COLO668 (cell line): Measurements from ENCODE around the gene CPA4.

Source experiments
- DNase-seq: peaks from one replicate; lab custom pipeline; 2025; ENCODE audit not compliant: unreplicated experiment; lab: John Stamatoyannopoulos, UW

Gene CPA4

DNA sequence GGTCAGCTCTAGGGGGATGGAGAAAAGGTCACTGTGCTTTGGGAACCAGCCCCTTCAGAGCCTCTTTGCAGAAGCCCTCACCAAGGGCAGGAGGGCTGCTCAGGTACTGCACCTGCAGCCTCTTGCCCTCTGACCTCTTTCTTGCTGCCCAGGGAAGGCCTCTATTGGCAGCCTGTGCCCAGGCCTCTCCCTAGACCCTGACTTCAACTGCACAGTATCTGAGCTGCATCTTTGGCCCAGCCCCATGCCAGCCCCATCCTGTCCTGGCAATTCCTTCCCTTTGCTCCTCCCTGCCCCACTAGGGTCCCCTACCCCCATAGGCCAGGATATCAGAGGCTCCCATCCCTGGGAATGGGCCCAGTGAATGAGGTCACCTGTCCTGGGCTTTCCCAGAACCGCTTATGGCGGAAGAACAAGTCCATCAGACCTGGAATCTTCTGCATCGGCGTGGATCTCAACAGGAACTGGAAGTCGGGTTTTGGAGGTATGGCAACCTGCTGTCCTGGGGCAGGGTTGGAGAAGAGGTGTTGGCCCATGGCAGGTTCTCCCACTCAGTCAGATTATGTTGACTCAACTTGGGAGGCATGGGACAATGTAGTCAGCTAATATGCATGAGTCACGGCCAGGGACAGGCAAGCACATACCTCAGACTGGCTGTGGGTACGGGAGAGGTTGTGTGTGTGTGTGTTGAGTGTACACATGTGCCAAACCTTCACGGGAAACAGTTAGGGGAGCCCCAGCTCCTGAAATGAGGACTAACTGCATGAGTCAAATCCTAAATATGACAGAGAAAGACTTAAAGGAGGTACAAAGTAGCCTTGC is 70.3 kb downstream of the CPA4 start:
- peak; percentile 15 for DNase-seq

DNA sequence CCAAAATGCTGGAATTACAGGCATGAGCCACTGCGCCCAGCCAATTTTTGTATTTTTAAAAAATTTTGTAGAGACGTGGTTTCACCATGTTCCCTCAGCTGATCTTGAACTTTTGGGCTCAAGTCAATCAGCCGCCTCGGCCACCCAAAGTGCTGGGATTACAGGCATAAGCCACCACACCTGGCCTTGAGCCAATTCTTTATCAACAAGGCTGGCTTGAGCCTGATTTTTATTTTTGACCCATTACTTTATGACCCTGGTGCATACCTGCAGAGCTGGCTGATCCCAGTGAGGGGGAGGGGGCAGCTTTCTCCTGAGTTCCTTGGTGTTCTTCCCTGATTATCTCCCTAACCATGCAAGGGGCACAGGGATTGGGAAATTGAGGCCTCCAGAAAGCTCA is 71.5 kb downstream of the CPA4 start:
- DNase-seq: peak; percentile 14

DNA sequence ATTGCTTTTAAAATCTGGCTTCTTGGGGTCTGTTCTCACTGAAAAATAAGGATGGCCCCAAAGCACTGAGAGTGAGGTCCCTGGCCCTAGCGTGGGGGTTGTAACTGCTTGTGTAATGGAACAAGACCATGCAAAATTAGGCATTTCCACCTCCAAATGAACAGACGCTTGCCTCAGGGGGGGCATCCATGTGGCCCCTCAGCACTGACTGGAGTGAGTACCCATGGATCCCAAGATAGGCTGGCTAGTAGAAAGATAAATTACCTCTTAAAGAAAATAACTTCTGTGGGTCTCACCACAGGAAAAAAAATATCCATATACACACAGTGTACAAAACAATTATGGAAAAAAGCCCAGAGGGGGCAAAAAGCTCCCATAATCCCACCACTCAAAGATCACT is 72.1 kb downstream of the CPA4 start:
- DNase-seq: no peak

DNA sequence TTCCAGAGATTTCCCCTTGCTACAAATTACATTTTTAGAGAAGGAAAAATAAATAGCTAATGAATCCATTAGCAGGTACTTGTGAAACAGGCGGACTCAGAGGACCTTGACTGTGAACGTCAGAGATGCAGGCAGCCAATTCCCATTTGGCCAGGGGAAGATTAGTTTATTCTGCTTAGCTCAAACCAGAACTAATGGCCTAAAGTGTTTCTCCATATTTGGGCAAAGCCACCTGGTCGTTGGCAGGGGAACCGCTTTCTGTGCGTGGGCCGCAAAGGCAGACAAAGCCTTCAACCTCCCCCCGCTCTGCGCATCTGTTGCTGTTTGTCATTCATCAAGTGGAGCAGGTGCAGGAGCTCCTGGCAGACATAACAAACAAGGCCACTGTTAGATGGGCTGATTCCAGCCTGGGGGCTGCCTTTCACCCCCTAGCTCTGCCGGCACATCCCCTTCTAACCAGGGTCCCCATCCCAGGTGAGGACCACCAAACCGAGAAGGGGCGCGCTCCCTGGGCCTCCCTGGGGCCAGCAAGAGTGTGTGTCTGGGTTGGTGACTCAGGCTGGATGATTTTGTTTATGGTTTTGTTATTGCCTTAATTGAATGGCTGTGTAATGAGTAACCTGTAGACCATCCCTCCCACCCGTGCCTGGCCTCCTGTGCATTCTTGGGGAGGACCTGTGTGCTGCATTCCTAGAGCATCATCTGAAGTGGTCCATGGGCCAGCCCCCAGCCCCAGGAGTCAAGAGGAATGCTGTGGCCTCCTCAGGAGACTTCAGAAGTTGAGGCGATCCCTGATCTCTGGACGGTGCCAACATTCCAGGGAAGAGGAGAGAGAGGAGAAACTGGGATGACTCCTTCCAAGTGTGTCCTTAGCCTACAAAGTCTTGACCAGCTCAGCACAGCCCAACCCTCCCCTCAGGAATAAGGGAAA is 72.8 kb downstream of the CPA4 start:
- DNase-seq: peak; percentile 95

DNA sequence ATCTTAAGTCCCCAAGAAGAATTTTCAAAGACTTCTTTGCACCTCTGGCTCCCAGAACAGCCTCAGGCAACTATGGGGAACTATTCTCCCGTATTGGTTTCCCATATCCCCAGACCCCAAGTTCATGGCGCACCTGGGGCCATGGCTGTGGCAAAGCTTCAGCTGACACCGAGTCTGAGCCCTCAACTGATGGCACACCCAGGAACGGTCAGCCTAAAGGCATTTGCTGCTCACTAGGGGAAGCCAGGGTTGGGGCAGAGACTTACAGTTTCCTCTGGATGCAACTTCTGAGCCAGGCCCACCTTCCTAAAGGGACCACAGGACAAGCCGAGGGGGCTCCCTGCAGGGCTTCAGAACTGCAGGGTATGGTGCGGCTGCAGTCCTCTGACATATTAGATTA is 73.6 kb downstream of the CPA4 start:
- DNase-seq: no peak

DNA sequence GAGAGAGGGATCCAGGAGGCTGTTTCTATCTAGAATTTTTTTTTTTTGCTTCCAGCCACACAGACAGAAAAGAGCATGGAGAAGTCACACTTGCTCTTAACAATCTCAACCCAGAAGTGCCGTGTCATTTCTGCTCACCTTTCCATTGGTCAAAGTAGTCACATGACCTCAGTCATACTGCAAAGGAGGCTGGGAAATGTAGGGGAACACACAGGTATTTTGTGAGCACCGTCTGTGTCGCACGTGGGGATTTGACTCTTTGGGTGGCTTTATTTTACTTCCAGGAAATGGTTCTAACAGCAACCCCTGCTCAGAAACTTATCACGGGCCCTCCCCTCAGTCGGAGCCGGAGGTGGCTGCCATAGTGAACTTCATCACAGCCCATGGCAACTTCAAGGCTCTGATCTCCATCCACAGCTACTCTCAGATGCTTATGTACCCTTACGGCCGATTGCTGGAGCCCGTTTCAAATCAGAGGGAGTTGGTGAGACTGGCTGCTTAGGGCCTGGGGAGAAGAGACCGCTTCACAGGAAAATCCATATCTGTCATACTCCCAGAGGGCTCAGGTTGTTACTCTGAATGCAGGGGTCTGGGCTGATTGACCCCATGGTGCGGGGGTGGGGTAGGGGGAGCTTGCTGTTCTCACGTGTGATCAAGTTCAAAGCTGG is 74.3 kb downstream of the CPA4 start:
- no peak for DNase-seq

DNA sequence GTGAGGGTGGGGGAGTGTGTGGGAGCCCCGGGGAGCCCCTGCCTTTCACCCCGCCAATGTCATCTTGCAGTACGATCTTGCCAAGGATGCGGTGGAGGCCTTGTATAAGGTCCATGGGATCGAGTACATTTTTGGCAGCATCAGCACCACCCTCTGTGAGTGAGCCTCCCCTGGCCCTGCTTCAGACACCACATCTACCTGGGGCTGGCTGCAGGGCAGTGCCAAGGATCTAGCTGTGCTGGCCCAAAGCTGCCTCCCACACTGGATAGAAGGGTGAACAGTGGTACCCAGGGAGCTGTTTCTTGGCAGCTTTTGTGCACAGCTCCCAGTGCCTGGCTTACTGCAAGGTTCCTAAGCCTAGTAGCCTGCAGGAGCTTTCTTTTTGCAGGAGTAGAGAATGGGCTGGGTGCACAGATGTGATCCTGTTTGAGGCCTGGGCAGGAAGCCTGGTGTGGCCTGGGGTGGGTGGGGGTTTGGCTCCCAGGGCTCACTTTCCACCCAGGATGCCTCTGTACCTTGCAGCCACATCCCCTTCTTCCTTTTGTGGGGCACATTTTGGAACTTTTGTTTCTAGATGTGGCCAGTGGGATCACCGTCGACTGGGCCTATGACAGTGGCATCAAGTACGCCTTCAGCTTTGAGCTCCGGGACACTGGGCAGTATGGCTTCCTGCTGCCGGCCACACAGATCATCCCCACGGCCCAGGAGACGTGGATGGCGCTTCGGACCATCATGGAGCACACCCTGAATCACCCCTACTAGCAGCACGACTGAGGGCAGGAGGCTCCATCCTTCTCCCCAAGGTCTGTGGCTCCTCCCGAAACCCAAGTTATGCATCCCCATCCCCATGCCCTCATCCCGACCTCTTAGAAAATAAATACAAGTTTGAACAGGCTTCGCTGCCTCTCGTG is 75.1 kb downstream of the CPA4 start:
- DNase-seq: no peak

DNA sequence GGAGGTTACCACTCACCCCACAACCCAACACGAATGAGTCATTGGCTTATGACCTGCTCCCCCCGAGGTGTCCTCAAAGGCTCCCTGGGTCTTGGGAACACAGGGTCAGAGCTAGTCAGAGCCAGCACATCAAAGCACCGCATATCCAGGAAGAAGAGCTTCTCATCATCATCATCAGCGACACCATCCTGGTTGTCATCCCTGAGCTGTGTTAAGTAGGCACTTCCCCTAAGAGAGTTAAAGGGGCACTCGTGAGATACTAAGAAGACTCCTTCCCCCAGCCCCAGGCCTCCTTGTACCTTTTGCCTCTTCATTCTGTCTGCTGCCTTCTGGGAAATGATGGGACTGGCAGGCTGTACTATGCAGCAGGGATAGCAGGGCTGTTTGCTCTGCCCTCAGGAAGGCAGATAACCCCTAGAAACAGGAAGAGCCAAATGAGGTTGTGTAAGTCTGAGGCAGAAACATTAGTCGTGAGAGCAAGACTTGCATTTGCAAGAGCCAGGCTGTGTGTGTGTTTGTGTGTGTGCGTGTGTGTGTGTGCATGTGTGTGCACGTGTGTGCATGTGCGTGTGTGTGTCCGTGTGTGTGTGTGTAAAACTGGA is 76.2 kb downstream of the CPA4 start:
- DNase-seq: no peak

DNA sequence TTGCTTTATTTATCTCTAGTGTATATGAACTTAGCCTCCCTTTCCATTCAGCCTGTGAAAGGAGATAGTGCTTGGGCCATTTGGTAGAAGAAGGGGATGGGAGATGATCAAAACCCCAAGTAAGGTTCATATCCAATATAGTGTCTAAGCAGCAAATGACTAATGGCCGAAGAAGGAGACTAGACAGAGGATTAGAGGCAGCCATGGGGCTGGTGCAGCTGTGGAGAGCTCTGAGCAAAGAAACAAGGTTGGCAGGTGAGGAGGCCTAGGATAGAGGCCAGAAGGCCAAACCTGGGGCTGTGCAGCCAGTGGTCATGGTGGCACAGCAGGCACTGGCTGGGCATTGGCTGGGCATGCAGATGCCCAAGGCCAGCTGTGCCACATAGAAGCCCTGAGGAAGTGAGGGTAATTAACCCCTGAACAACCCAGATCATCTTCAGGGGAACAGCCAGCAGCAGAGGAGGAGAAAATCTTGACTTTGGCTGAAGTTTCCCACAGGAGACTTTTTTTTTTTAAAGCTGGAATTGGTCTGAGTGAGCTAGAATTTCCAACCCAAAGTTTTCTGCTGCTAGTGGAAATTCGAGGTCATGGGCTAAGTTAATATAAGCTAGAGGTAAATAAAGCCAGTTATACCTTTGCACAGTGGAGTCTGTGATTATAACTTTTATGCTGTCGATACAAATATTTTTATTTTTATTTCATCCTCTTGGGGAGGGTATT is 77.0 kb downstream of the CPA4 start:
- no peak for DNase-seq

DNA sequence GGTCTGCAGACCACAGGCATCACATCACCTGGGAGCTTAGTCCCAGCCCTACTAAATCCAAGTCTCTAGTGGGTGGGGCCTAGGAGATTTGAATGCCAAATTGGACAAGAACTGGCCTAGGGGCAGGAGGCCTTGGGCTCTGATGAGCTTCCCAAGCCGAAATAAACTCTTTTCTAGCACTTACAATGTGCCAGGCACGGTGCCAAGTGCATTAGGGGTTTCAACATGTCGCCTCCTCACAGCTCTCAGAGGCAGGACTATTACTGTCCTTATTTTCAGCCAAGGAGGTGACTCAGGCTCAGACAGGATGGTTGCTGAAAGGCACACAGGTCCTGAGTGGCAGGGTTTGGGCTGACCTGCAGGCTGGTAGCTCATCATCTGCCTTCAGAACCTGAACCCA is 78.1 kb downstream of the CPA4 start:
- no peak for DNase-seq

DNA sequence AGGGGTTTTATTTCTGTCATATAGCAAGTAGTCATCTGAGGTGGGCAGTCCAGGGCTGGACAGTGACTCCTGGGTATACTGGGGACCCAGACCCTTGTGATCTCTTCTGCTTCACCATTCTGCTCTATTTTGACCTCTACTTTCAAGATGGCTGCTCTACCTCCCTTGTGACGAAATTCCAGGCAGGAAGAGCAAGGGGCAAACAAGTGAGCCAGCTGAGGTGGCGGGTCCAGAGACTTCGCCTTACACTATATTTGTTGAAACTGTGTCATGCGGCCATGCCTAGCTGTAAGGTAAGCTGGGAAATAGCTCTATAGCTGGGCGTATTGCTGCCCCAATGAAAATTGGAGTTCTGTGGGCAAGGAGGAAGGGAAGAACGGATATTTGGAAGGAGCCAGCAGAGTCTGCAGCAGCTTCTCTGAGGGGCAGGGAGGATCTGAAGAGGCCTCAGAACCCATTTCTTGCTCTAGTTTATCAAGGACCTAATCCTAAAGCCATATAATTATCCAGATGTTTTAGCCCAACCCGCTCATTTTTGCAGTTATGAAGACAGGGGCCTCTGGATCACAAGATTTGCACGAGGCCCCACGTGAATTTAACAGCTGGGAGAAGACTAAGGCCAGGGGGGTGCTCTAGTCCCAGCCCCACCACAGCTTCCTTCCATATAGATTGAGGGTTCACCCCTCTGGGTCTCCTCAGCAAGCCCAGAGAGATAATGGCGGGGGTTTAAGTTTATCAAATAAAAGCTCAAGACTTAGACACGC is 79.6 kb downstream of the CPA4 start:
- no peak for DNase-seq
